ENCODE results near the gene RASA3.

The RASA3 gene

DNA sequence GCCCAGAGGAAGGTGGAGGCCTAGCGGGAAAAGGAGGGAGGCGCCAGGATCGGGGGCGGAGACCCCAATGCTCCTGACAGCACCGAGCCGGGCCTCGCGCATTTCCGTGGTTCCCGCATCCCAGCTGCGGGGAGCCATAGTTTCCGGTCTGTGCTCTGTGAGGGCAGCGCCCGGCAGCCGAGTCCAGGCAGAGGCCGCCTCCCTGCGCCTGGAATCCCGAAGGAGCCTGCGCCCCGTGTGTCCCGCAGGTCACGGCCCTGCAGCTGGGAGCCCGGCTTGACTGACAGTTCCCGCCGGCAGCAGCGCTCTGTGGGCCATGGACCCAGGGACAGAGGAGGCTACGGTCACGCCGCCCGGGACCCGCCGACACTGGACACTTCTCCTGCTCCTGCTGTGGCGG, 84.0 kb downstream of the RASA3 start:
- H3K4me1 ChIP-seq (ENCODE audit: insufficient read depth, low read length), result no peaks in the 10 kb centered on the region; the same call in 1 of the 2 replicates
- no peak overlapping the region for H3K9ac ChIP-seq (ENCODE audit: low read depth, low read length)
- H3K9me3 ChIP-seq (ENCODE audit: control insufficient read depth, insufficient read depth, low read length), result no peaks in the 10 kb centered on the region
- H3K36me3 ChIP-seq (ENCODE audit: insufficient read depth, low read length), result no peaks in the 10 kb centered on the region

GRCh38 chr13:114047358-114047881, 85.0 kb downstream of the RASA3 start:
- Histone ChIP-seq H3K9me3 (ENCODE audit: control insufficient read depth, insufficient read depth, low read length) (no peaks in the 10 kb centered on the region), H3K36me3 (ENCODE audit: insufficient read depth, low read length) (no peaks in the 10 kb centered on the region), H3K4me1 (ENCODE audit: insufficient read depth, low read length) (no peaks in the 10 kb centered on the region; the same call in 1 of the 2 replicates), H3K9ac (ENCODE audit: low read depth, low read length) (no peak overlapping the region)

DNA sequence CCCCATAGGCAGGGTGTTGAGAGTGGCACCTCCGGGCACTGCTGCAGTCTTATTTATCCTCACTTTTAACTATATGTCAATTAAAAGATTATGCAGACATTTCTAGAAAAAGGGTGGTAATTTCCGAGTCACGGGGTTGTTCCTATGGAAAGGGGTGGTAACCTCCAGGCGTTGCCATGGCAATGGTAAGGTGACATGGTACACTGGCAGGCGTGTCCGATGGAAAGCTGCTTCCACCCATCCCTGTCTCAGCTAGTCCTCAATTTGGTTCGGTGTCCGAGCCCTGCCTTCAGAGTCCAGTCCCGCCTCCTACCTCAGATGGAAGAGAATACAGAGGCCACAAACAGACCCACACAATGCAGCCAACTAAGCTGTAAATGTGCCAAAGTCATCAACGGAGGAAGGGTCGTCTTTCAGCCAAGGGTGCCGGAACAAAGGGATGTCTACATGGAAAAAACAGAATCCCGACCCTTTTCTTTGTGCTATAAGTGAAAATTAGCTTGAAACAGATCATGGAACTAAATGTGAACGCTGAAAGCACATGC, 85.9 kb downstream of the RASA3 start:
- Histone ChIP-seq H3K9me3 (ENCODE audit: control insufficient read depth, insufficient read depth, low read length) (no peaks in the 10 kb centered on the region), H3K4me1 (ENCODE audit: insufficient read depth, low read length) (no peaks in the 10 kb centered on the region; the same call in 1 of the 2 replicates), H3K36me3 (ENCODE audit: insufficient read depth, low read length) (no peaks in the 10 kb centered on the region), H3K9ac (ENCODE audit: low read depth, low read length) (no peak overlapping the region)

GRCh38 chr13:114045113-114045735, 87.2 kb downstream of the RASA3 start:
- no peaks in the 10 kb centered on the region; the same call in 1 of the 2 replicates for H3K4me1 ChIP-seq (ENCODE audit: insufficient read depth, low read length)
- H3K9me3 ChIP-seq (ENCODE audit: control insufficient read depth, insufficient read depth, low read length), result no peaks in the 10 kb centered on the region
- H3K36me3 ChIP-seq (ENCODE audit: insufficient read depth, low read length), result no peaks in the 10 kb centered on the region
- H3K9ac ChIP-seq (ENCODE audit: low read depth, low read length), result no peak overlapping the region

DNA sequence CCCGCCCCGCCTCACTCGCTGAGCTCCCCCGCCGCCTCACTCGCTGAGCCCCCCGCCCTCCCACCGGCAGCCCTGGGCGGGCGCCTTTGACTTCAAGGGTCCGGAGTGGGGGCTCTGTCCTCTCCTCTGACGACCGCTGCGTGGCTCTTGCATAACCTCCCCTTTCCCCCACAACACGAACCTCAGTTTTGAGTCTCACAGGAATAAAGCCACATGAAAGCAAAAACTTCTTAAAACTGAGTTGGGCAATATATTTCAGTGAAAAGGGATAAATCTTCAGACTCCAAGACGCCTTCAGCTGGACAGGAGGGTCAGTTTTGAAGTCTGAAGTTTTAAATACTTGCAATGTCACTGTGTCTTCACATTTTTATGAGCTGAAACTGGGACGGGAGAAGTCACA, 87.9 kb downstream of the RASA3 start:
- no peaks in the 10 kb centered on the region; the same call in 1 of the 2 replicates for H3K4me1 ChIP-seq (ENCODE audit: insufficient read depth, low read length)

GRCh38 chr13:114043421-114044053, 88.9 kb downstream of the RASA3 start:
- Histone ChIP-seq H3K9me3 (ENCODE audit: control insufficient read depth, insufficient read depth, low read length) (no peaks in the 10 kb centered on the region), H3K4me1 (ENCODE audit: insufficient read depth, low read length) (no peaks in the 10 kb centered on the region; the same call in 1 of the 2 replicates), H3K36me3 (ENCODE audit: insufficient read depth, low read length) (no peaks in the 10 kb centered on the region), H3K9ac (ENCODE audit: low read depth, low read length) (no peak overlapping the region)

More for the DNA sequence above, 87.9 kb downstream of the RASA3 start:
- Histone ChIP-seq H3K9ac (ENCODE audit: low read depth, low read length) (no peak overlapping the region), H3K36me3 (ENCODE audit: insufficient read depth, low read length) (no peaks in the 10 kb centered on the region), H3K9me3 (ENCODE audit: control insufficient read depth, insufficient read depth, low read length) (no peaks in the 10 kb centered on the region)

DNA sequence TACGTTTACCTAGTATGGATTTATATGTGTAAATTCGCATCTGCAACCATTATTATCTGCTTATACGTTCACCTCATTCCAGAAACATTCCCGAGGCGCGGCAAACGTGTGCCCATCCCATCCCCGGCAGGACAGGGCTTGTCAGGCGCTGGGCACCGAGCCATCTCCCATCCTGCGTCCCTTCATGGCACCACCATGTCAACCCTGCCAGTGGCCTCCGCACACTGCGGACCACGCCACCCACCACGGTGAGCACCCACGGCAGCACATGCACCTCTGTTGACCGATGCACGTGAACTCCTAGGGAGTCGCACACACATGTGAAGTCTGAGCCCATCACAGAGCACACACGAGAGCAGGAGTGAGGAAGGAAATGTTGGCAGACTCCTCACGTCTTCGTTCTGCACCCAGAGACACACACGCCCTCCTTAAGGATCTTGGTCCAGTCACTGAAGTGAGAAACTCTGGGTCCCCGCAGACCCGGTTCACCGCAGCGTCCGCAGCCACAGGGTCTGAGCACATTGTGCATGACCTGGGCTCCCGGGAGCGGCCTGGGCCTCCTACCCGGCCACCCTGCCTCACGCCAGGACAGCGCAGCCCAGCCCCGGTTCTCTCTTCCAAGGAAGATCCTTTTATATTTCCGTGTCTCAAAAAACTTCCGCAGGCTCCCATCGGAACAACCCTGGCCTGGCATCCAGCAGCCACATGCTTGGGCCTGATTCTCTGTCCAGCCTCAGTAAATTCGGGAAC, 90.2 kb downstream of the RASA3 start:
- no peaks in the 10 kb centered on the region; the same call in 1 of the 2 replicates for H3K4me1 ChIP-seq (ENCODE audit: insufficient read depth, low read length)
- H3K9ac ChIP-seq (ENCODE audit: low read depth, low read length), result no peak overlapping the region
- no peaks in the 10 kb centered on the region for H3K9me3 ChIP-seq (ENCODE audit: control insufficient read depth, insufficient read depth, low read length)
- H3K36me3 ChIP-seq (ENCODE audit: insufficient read depth, low read length), result no peaks in the 10 kb centered on the region

DNA sequence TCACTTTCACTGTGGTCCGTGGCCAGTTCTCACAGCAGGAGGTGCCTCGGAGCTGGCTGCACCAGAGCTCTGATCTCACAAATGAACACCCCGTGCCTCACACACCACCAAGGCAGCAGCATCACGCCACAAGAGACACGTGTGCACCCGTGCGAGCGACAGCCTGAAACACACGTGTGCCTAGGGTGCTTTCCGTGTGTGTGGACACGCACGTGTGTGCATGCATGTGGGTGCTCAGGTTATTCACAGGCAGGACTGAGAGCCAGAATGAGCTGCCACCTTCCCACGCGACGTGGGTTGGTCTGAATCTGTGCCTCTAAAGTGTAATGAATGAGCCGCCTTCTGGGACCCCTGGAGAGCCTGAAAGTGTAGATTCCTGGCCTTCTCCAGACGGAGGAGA, 90.9 kb downstream of the RASA3 start:
- no peak overlapping the region for H3K9ac ChIP-seq (ENCODE audit: low read depth, low read length)
- no peaks in the 10 kb centered on the region for H3K36me3 ChIP-seq (ENCODE audit: insufficient read depth, low read length)
- H3K9me3 ChIP-seq (ENCODE audit: control insufficient read depth, insufficient read depth, low read length), result no peaks in the 10 kb centered on the region
- no peaks in the 10 kb centered on the region; the same call in 1 of the 2 replicates for H3K4me1 ChIP-seq (ENCODE audit: insufficient read depth, low read length)

DNA sequence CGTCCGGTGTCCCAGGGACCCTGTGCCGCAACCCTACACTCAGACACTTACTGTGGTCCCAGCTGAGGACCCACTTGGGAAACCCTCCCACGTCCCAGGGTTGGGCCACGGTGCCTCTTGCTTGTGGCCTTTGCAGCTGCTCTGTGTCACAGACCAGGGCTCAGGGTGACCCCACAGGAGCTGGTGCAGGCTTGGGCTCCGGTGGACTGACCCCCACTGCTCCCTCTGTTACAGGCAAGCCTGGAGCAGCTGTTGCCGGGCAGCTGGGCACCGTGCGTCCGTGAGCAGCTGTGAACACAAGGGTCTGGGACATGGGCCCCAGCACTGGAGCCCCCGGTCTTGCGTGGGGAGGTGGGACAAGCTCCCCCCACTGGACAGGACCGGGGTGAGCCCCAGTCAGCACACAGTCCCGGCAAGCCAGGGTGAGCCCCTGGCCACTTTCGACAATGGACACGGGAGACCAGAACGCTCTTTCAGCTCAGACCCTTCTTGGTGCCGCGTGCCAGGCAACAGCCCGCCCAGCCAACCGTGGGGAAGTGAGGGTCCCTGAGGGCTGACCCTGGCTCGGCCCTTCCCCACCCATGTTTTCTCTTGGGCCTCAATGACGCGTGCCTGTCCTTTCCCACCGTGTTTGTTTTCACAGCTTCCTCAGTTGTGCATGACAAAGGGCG, 92.8 kb downstream of the RASA3 start:
- Histone ChIP-seq H3K4me1 (ENCODE audit: insufficient read depth, low read length) (peaks cover 7% of the 10 kb centered on the region; the same call in 1 of the 2 replicates), H3K9ac (ENCODE audit: low read depth, low read length) (no peak overlapping the region), H3K9me3 (ENCODE audit: control insufficient read depth, insufficient read depth, low read length) (no peaks in the 10 kb centered on the region), H3K36me3 (ENCODE audit: insufficient read depth, low read length) (no peaks in the 10 kb centered on the region)

DNA sequence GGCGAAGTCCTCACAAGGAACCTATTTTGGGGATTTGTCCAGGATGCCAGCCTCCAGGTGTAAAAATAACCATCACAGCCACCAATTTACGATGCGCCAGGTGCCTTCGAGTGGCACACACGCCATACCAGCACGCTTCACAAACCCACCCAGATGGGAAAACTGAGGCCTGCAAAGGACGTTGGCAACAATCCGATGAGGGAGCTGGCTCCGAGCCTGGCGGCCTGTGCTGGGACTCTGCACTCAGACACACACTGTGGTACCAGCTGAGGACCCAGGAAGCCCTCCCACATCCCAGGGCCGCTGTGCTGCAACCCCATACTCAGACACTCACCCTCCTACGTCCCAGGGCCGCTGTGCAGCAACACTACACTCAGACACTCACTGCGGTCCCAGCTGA, 93.5 kb downstream of the RASA3 start:
- Histone ChIP-seq H3K36me3 (ENCODE audit: insufficient read depth, low read length) (no peaks in the 10 kb centered on the region), H3K9ac (ENCODE audit: low read depth, low read length) (no peak overlapping the region), H3K9me3 (ENCODE audit: control insufficient read depth, insufficient read depth, low read length) (no peaks in the 10 kb centered on the region), H3K4me1 (ENCODE audit: insufficient read depth, low read length) (0 out of 2 replicates have a peak, but pooled peaks cover 7% of the 10 kb centered on the region)

GRCh38 chr13:114038211-114038613, 94.2 kb downstream of the RASA3 start:
- Histone ChIP-seq H3K36me3 (ENCODE audit: insufficient read depth, low read length) (no peaks in the 10 kb centered on the region), H3K9me3 (ENCODE audit: control insufficient read depth, insufficient read depth, low read length) (no peaks in the 10 kb centered on the region)

DNA sequence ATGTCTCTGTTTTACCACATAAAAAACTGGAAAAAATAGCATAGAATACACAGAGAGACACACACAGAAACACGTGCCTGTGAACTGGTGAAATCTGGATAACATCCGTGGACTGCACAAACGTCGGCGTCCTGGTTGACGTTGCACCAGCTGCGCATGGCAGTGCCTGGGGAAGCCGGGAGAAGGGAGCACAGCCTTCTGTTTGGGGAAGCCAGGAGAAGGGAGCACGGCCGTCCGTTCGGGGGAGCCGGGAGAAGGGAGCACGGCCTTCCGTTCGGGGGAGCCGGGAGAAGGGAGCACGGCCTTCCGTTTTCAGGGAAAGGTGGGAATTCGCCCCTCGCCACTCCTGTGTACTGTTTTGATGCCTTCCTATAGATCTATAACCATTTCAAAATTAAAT, 94.7 kb downstream of the RASA3 start:
- H3K36me3 ChIP-seq (ENCODE audit: insufficient read depth, low read length), result no peaks in the 10 kb centered on the region
- no peaks in the 10 kb centered on the region for H3K9me3 ChIP-seq (ENCODE audit: control insufficient read depth, insufficient read depth, low read length)
- H3K4me1 ChIP-seq (ENCODE audit: insufficient read depth, low read length), result 0 out of 2 replicates have a peak, but pooled peaks cover 7% of the 10 kb centered on the region
- H3K9ac ChIP-seq (ENCODE audit: low read depth, low read length), result no peak overlapping the region

More at GRCh38 chr13:114038211-114038613, 94.2 kb downstream of the RASA3 start:
- Histone ChIP-seq H3K4me1 (ENCODE audit: insufficient read depth, low read length) (0 out of 2 replicates have a peak, but pooled peaks cover 7% of the 10 kb centered on the region), H3K9ac (ENCODE audit: low read depth, low read length) (no peak overlapping the region)

DNA sequence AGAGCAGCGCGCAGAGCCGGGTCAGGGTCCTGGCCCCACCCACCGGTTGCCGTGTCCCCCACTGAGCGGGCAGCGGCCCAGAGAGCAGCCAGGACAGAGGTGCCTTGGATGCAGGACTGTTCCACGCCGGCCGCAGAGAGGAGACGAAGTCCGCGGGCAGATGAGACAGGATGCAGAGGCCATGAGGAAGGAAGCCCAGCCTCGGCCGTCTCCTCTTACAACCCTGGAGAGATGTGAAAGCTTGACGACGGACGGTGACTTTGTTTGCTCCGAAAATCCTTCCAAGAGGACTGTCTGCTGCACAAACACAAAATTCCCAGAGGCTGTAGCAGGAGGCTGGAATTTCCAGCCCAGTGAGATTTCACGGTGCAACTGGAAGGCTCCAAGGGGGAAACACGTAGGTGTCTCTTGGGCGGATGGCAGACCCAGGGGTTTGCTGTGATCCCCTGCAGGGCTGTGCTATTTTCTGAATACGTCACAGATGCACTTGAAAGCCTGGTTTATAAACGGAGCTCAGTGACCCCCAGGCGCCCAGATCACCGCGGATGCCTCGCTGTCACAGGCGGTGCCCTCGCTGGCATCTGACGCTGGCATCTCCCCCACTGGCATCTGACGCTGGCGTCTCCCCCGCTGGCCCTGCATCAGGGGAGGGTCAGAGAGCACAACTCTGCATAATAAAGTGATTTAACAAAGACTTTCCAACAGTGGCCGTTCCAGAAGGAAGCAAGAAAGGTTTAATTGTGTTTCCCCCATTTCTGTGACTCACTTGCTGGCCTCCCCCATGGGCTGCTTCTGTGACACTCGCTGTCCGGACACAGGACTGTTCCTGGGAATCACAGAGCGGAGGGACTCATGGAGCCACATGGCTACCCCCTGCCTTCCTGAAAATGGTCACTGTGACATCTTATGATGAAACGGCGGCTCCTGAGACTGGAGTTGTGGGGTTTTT, 96.6 kb downstream of the RASA3 start:
- H3K9ac ChIP-seq (ENCODE audit: low read depth, low read length), result no peak overlapping the region
- H3K9me3 ChIP-seq (ENCODE audit: control insufficient read depth, insufficient read depth, low read length), result no peaks in the 10 kb centered on the region

More for the DNA sequence above, 96.6 kb downstream of the RASA3 start:
- Histone ChIP-seq H3K36me3 (ENCODE audit: insufficient read depth, low read length) (no peaks in the 10 kb centered on the region), H3K4me1 (ENCODE audit: insufficient read depth, low read length) (0 out of 2 replicates have a peak, but pooled peaks cover 7% of the 10 kb centered on the region)
